ENCODE data around the gene WDR26. TPM values are rescaled to one million over a fixed set of nuclear protein-coding genes. Genes with fewer than 3 reads are reported as not detected.
"Not testable (repeated sequence)": the region's sequence is repeated elsewhere in the genome, so short reads cannot be mapped to it uniquely, and the experiment has no call there.

The WDR26 gene
- polyA plus RNA-seq, 1 donor = 121 TPM

DNA sequence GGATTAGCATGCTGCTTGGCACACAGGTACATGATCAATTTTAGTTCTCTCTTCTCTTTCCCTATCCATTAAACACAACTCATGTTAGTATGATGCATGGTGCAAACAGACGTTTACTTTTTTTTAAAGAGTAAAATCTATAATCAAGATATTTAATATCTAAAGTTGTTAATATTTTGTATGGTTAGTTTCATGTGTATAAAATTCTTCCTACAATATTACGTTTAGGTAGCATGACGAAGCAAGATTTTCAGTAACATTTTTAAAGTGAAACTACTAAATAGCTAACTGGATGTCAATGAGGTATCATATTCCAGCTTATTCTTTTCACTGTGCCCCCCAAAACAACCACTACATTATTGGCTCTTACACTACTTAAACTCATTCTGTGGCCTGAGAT is 41.3 kb downstream of the WDR26 start:
- DNase-seq = no peak

DNA sequence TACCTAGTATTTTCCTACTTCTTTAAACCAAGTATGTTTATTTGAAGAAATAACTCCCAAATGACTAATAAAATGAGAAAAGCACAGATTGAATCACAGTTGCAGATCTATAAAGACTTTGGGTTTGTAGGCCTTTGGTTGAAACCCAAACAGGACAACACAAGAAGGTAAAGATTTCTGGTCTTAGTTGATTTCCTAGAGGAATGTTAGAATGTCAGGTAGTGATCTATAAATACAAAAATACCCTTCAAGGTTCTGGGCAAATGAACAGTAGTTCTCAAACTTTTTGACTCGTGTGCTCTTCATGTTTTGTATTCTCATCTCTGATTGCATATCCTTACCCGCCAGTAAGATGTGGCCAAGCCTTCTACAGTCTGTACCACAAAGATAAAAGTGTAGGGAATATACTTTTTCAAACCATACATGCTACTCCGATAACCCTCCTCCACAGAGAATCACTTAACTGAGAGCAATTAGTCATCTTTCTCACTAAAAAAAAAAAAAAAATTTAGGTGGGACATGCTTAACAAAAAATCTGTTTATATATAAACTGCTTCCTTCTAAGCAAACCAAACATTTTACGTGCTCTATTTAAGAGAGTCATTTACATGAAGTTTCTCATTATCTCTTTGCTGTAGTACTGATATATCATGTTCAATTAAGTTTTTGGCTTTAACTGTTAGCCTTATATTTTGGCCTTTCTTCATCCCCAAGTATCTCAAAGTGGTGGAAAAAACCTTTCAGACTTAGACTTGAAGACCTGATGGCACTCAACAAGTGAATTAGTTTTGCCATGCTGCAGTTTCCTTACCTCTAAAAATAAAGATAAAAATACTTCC is 42.0 kb downstream of the WDR26 start:
- DNase-seq = no peak

DNA sequence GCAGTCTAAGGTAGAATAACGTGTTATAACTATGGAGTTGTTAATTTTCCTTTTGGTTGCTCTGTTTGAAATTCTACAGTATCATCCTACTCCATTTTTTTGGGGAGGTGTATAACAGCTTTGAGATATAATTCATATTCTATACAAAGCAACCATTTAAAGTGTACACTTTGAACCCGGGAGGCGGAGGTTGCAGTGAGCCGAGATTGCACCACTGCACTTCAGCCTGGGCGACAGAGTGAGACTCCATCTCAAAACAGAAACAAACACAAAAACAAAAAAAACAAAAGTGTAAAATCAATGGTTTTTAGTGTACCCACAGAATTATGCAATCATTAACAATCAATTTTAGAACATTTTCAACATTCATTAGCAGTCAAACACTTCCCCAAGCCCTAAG is 44.1 kb downstream of the WDR26 start:
- no peak for DNase-seq

DNA sequence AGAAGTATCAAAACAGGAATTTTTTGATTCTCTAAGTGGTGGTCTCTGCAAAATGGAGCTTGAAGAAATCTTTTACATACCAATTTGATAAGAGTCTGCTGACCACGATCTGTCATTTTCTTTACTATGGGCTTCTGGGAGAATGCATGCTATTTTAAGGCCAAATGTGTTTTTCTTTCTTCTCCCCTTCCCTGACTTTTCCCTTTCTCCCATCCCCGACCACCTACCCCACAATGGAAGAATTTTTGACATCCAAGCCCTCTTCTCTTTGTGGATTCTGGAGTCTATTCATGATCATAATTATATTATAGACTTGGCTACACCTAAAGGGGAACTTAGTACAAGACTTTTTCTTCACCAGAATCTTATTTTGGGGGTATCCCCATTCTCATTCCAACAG is 46.7 kb downstream of the WDR26 start:
- DNase-seq = no peak

DNA sequence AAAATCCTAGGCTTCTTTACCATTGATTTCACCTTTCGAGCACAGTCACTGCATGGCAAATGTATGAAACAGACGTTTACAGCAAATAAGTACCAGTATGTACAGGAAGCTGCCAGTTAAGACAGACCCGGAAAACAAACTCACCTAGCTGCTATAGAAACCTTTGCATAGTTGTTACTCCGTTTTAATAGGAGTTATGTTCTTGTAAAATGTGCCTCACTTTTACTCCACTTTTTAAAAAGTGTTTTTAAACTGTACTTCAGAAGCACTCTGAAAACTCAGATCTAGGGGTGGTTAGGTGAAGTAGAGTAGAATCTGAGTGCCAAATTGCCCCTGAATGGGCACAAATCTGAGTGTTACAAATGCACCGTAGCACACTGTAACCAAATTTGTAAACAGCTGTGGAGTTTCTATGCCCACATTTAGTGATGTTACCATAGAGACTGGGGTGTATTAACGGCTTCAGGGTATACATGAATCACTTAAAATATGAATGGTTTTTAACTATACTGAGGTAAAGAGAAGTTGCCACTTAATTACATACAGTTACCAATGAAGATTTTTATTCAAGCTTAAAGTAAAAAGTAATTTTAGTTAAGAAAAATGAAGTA is 47.2 kb downstream of the WDR26 start:
- no peak for DNase-seq

DNA sequence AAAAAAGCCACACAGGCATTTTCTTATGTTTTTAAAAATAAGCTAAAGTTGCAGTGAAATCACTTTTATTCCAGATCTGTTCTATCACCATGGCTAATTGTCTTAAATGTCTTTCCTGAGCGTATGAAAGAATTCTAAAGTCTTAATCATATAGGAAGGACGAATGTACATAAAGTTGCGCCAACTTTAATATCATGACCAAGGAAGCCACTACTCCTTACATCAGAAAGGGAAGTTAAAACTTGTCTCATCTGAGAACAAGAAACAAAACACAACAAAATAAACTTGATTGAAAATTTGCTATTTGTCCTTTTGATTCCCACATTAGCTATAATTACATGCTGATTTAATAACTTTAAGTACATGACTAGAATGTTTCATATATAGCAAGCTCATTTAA is 51.4 kb downstream of the WDR26 start:
- DNase-seq = no peak

DNA sequence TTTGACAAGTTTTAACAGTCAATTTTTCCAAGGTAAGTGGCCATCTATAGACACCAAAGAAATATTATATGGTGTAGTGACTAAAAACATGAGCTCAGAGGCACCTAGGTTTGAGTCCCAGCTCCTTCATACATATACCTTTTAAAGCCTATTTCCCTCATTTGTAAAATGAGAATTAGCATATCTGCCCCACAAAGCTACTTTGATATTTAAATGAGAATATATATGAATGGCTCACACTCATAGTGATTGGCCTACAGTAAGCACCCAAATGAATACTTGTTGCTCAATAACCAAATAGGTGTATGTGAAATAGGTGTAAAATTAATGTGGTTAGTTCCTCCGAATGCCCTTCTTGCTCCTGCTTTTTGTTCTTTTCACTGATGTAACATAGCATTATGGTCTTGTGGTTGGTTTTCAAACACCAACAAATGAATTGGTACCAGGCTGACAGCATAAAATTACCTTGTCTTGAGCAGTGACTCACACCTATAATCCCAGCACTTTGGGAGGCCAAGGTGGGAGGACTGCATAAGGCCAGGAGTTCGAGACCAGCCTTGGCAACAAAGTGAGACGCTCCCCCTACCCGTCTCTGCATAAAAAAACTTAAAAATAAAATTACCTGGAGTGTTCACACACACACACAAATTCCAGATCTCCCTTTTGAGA is 52.6 kb downstream of the WDR26 start:
- no peak for DNase-seq

DNA sequence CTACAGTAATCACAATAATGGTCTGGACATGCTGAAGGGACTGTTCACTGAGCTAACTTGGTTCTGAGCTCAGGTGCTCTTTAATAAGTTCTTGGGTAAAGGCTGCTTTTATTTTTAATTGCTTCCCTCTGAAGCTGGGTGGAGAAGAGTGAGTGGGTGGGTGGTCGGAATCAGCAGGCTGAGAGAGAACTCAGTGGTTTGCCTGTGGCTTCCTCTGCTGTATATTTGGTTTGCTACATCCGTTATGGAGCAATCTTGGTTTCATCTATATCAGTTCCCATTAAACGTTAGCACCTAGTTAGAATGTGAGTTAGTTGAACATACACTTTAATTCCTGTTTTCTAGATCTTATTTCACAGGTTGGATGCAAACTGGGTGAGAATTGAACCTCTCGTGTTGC is 54.6 kb downstream of the WDR26 start:
- no peak for DNase-seq

DNA sequence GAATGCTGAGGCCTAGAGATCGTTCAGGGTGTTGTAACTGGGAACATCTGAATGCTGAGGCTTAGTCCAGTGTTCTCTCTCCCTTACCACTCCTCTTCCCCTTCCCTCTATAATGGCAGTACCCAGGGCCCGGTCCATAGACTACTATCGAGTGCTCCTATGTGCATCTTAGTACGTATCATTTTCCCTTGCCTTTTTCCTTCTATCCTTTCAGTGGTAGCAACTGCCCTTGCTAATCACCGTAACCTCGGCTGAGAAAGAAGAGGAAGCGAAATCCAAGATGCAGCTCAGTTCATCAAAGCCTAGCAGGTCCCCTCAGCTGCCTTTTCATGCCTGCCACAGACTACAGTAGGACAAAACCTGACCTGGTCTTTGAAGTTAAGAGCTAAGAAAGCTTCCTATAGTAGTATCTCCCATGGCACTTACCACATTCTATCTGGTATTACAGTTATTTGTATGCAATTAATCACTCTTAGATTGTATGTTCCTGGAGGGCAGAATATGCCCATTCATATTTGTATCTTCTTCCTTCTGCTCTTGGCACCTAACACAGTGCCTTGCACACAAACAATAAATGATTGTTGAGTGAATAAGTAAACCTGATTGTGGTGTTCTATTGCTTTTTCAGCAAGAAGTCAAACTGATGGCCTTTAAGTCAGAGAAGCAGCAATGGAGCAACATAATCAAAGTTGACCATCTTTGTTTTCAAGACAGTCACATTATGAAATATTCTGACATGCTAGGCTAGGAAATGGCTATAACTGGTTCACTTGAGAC is 55.6 kb downstream of the WDR26 start:
- no peak for DNase-seq

DNA sequence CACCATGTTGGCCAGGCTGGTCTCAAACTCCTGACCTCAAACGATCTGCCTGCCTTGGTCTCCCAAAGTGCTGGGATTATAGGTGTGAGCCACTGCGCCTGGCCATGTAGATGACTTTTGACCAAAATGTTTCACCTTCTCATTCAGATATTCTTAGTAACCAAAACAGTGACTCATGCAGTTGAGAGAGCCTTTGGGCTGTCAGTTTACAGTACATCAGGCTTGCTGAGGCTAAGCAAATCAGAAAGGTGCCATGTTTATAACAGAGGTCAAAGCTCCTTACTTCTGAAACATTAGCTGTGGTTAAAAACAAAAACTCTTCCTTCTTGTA is 57.0 kb downstream of the WDR26 start:
- DNase-seq = no peak

DNA sequence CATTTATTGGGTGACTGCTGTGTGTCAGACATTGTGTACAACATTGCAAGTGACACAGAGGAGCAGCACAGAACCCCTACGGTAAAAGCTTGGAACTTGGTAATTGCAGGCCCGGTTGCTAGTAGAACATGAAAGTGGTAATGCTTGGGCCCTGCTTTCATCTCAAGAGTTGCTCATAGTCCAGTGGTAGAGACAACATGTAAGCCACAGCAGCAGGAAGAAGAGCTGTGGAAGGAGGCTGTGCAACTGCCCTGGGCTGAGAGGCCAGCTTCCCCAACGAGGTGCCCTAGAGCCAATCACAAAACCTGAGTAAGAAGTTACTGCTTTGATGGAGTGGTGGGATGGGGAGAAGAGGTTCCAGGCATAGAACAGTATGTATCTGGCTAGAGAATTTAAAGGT is 59.5 kb downstream of the WDR26 start:
- DNase-seq = no peak

DNA sequence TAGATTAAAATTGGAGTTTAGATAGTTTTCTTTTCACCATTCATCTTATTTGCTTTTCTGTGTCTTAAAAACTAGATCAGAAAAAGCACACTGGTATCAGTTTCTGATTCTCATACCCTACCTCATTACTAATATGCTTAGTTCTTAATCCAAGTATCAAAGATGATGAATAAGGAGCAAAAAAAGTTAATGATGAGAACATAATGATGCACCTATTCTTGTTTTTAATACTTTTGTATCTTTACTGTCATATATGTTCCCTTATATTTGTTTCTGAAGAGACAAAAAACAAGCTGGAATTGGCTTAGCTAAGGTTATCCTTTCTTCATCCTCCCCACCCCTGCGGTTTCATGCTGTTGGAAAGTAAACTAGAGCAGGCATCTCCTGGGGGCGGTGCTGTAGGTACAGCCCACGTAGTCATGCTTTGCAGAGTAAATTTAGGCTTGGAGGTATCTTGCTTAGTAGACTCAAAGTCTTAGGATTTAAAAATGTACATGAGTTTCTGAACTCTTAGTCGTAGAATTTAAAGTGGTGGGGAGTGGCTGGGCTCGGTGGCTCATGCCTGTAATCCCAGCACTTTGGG is 61.5 kb downstream of the WDR26 start:
- no peak for DNase-seq

DNA sequence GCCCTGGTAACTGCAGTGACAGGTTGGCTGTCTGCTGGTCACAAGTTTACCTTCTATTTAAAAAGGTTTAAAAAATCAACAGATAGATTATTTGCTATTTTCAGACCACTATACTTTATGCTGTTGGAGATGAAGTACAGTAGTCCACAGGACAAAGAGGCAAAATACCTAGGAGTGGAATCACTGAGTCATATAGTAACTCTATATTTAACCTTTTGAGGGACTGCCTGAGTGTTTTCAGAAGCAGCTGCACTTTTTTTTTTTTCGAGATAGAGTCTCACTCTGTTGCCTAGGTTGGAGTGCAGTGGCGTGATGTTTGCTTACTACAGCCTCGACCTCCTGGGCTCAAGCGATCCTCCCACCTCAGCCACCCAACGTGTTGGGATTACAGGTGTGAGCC is 66.2 kb downstream of the WDR26 start:
- DNase-seq = no peak

DNA sequence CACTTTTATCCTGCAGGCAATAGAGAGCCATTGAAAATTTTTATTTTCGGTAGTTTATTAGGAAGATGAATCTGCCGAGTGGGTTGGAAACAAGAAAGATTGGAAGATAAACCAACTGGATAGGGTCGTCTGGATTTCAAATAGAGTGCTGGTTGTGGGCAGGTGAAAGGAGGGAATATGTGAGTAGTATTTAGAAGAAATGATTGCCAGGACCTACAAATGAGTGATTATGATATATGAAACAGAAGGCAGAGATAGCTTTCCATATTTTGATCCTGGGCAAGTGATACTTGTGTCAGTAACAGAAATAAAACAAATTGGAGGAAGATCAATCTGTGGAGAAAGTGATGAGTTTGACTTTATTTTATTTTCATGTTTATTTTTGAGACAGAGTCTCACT is 75.4 kb downstream of the WDR26 start:
- DNase-seq = no peak

DNA sequence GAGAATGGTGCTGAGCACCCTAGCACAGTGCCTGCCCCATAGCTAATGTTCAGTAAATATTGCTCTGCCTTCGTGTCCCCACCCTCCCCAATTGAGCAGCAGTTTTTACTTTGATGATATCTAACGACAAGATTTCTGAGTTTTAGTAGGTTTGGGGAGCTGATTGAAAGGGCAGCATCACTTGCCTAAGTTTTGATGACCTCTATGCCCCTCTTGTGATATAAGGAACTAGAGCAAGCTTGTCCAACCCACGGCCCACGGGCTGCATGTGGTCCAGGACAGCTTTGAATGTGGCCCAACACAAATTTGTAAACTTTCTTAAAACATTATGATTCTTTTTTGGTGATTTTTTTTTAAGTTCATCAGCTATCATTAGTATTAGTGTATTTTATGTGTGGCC is 76.4 kb downstream of the WDR26 start:
- no peak for DNase-seq

DNA sequence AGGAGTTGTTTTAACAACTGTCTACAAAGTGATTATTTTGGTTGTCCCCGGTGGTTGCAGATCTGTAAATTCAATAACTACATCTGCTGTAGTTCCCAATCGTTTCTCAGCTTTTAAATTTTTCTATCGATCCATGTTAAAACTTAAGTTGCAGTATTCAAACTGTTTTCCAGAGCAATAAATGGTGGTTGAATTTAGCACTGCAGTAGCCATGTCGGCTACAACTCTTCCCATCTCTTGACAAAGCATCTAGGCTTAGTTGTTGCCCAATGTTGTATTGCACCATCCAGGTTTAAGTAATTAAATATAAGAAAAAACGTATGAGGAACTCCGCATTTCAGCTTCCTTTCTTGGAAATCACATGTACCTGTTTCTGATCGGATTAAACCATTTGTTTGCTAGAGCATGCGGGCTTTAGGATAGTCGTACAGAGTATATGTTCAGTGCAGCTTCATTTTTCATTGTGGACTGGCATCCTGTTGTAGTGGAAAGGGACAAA is 76.9 kb downstream of the WDR26 start:
- no peak for DNase-seq

DNA sequence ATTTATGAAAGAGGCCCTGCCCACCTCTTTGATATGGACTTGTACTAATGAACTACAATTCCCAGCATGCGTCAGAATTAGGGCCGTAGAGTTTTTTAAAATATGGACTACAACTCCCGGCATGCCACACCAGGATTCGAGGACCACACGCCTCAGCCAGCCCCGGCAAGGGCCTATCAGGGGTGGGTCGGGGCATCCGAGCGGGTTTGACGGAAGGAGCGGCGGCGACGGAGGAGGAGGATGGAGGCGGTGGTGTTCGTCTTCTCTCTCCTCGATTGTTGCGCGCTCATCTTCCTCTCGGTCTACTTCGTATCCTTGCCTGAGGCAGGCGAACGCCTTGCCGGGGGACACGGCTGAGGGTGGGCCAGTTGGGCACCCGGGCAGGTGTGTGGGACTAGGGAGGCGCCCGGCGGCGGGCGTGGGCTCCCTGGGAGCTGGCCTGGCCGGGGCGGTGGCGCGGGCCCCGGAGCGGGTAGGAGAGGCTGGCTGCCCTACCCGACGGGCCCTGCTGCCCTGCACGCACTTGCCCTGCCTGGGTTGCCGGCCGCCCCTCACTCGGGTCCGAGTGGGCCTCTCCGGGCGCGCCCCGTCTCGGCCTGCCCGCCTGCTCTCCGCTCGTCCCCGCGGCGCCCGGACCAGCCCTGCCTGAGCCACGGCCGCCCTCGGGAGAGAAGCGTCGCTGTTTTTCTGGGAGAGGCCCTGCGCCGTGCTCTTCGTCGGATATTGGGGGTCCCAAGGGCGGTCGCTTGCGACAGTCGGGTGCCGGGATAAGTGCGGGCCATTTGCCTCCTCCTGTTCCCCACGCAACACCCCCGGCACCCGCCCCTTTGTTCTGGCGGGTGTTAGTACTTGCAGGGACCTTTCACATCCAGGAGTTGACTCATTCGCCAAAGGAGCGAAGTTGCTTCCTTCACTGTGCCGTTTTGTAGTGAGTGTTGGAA is 77.6 kb downstream of the WDR26 start, which contains the start of gene CNIH4:
Gene CNIH4, plus strand, starts transcription at position 195 of the 941 bp plus-strand sequence. Its CDS starts 46 bp downstream, at position 241.
- DNase-seq = peak; percentile 93

DNA sequence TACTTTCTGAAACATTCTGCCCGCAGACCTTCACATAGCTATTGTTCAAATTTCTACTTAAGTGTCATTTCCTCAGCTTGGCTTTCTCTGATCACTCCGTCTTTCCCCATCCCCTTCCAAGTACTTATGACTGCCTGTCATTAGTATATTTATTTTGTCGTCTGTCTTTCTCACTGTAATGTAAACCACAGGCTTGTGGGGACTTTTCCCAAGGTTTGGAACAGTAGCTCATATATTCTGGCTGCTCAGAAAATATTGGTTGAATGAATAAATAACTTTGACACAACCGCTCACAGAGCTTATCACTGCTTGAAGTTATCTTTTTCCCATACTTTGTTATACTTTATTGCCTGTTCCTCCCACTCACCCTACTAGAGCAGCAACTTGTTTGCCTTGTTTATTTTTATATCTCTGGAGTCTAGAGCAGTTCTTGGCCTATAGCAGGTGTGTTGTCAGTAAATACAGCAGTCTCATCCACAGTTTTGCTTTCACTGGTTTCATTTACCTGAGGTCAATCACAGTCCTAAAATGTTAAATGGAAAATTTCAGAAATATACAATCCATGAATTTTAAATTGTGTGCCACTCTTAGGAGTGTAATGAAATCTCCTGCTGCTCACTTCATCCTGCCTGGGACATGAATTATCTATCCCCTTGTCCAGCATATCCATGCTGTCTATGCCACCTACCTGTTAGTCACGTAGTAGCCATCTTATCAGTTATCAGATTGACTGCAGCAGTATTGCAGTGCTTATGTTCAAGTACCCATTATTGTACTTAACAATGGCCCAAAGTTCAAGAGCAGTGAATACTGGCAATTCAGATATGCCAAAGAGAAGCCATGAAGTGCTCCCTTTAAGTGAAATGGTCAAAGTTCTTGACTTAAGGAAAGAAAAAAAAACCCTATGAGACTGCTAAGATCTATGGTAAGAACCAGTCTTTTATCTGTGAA is 80.3 kb downstream of the WDR26 start:
- no peak for DNase-seq

DNA sequence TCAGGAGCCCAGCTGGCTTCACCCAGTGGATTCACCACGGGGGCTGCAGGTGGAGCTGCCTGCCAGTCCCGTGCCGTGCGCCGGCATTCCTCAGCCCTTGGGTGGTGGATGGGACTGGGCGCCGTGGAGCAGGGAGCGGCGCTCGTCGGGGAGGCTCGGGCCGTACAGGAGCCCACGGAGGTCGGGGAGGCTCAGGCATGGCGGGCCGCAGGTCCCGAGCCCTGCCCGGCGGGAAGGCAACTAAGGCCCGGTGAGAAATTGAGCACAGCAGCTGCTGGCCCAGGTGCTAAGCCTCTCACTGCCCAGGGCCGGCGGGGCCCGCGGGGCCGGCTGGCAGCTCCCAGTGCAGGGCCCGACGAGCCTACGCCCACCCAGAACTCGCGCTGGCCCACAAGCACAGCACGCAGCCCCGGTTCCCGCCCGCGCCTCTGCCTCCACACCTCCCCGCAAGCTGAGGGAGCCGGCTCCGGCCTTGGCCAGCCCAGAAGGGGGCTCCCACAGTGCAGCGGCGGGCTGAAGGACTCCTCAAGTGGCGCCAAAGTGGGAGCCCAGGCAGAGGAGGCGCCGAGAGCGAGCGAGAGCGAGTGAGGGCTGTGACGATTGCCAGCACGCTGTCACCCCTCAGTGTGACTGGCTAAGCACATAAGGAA is 82.0 kb downstream of the WDR26 start:
- not testable (repeated sequence) for DNase-seq

All from left kidney (tissue), 2 donors.